Measurements from ENCODE around the gene KCNMA1. TPM values are rescaled to one million over a fixed set of nuclear protein-coding genes. Genes with fewer than 3 reads are reported as not detected.

The KCNMA1 gene
- total RNA-seq, 1 experiment from 2014 or later = 0.45 TPM

- TF ChIP-seq CTCF (IDR thresholded peaks at IDR 0.05; ENCODE audit: unreplicated experiment) = no peak
- no peaks in the 10 kb centered on the region for H3K9me3 Mint-ChIP-seq (ENCODE audit: low read depth, unreplicated experiment)
- no peaks in the 10 kb centered on the region for H3K27me3 Mint-ChIP-seq (ENCODE audit: unreplicated experiment)
- DNase-seq = no peak
- peaks cover 4% of the 10 kb centered on the region for H3K36me3 Mint-ChIP-seq (ENCODE audit: insufficient read depth, unreplicated experiment)
- H3K4me3 Mint-ChIP-seq (ENCODE audit: low read depth, unreplicated experiment) = peak overlapping the region; percentile 33
- H3K4me1 Mint-ChIP-seq (ENCODE audit: low read depth, unreplicated experiment) = peaks cover 25% of the 10 kb centered on the region
- CTCF ChIA-PET = interaction anchor here (1.0 to 1.1 kb wide), 2 partner anchors 12 to 74 kb away, joined by 3 to 4 read pairs; no protein-coding TSS in a partner anchor
- intact Hi-C loops (cut with micrococcal nuclease; ENCODE audit: unreplicated experiment) = no loop called here
- H3K27ac Mint-ChIP-seq (ENCODE audit: unreplicated experiment) = peak overlapping the region; percentile 62
- no TSS peak for BruUV-seq (replicated peaks)
Observed at GRCh38 chr10:77682393-77683087, 44.9 kb upstream of the KCNMA1 start.

- peaks cover 4% of the 10 kb centered on the region for H3K36me3 Mint-ChIP-seq (ENCODE audit: insufficient read depth, unreplicated experiment)
- H3K27ac Mint-ChIP-seq (ENCODE audit: unreplicated experiment) = peak overlapping the region; percentile 62
- no peak for DNase-seq
- TF ChIP-seq CTCF (IDR thresholded peaks at IDR 0.05; ENCODE audit: unreplicated experiment) = no peak
- CTCF ChIA-PET = no interaction called here
- peaks cover 25% of the 10 kb centered on the region for H3K4me1 Mint-ChIP-seq (ENCODE audit: low read depth, unreplicated experiment)
- BruUV-seq (replicated peaks) = no TSS peak
- intact Hi-C loops (cut with micrococcal nuclease; ENCODE audit: unreplicated experiment) = no loop called here
- no peak overlapping the region for H3K4me3 Mint-ChIP-seq (ENCODE audit: low read depth, unreplicated experiment)
- no peaks in the 10 kb centered on the region for H3K27me3 Mint-ChIP-seq (ENCODE audit: unreplicated experiment)
- no peaks in the 10 kb centered on the region for H3K9me3 Mint-ChIP-seq (ENCODE audit: low read depth, unreplicated experiment)
Observed at GRCh38 chr10:77681839-77682238, 44.2 kb upstream of the KCNMA1 start.

- TF ChIP-seq CTCF (IDR thresholded peaks at IDR 0.05; ENCODE audit: unreplicated experiment) = no peak
- intact Hi-C loops (cut with micrococcal nuclease; ENCODE audit: unreplicated experiment) = no loop called here
- H3K27me3 Mint-ChIP-seq (ENCODE audit: unreplicated experiment) = no peaks in the 10 kb centered on the region
- no peak overlapping the region for H3K4me3 Mint-ChIP-seq (ENCODE audit: low read depth, unreplicated experiment)
- no peaks in the 10 kb centered on the region for H3K9me3 Mint-ChIP-seq (ENCODE audit: low read depth, unreplicated experiment)
- DNase-seq = no peak
- peaks cover 25% of the 10 kb centered on the region for H3K4me1 Mint-ChIP-seq (ENCODE audit: low read depth, unreplicated experiment)
- no TSS peak for BruUV-seq (replicated peaks)
- peaks cover 4% of the 10 kb centered on the region for H3K36me3 Mint-ChIP-seq (ENCODE audit: insufficient read depth, unreplicated experiment)
- CTCF ChIA-PET = interaction anchor here (0.9 kb wide), 1 partner anchor 31 kb away, joined by 3 read pairs; no protein-coding TSS in a partner anchor
- H3K27ac Mint-ChIP-seq (ENCODE audit: unreplicated experiment) = no peak overlapping the region
Observed at GRCh38 chr10:77680811-77681210, 43.2 kb upstream of the KCNMA1 start.

GRCh38 chr10:77680065-77680464, 42.5 kb upstream of the KCNMA1 start:
- no peaks in the 10 kb centered on the region for H3K9me3 Mint-ChIP-seq (ENCODE audit: low read depth, unreplicated experiment)
- no TSS peak for BruUV-seq (replicated peaks)
- DNase-seq = no peak
- intact Hi-C loops (cut with micrococcal nuclease; ENCODE audit: unreplicated experiment) = no loop called here
- H3K36me3 Mint-ChIP-seq (ENCODE audit: insufficient read depth, unreplicated experiment) = peaks cover 4% of the 10 kb centered on the region
- H3K4me3 Mint-ChIP-seq (ENCODE audit: low read depth, unreplicated experiment) = no peak overlapping the region
- no peak overlapping the region for H3K27ac Mint-ChIP-seq (ENCODE audit: unreplicated experiment)
- TF ChIP-seq CTCF (IDR thresholded peaks at IDR 0.05; ENCODE audit: unreplicated experiment) = no peak
- CTCF ChIA-PET = interaction anchor here (0.6 kb wide), 1 partner anchor 378 kb away, joined by 3 read pairs; no protein-coding TSS in a partner anchor
- peaks cover 25% of the 10 kb centered on the region for H3K4me1 Mint-ChIP-seq (ENCODE audit: low read depth, unreplicated experiment)
- H3K27me3 Mint-ChIP-seq (ENCODE audit: unreplicated experiment) = no peaks in the 10 kb centered on the region
